ENCODE data around the gene UNC13D. TPM values are rescaled to one million over a fixed set of nuclear protein-coding genes. Genes with fewer than 3 reads are reported as not detected.

UNC13D gene
- total RNA-seq, 2 donors from 2014 or later = 25.9 to 35.0 TPM

GRCh38 chr17:75784473-75785015 is 59.7 kb downstream of the UNC13D start, which contains the start of gene UNK:
TSS of gene UNK (plus strand) at chr17:75784806. CDS start at chr17:75784881, 75 bp downstream.
- DNase-seq = peak; percentile 98
- Histone ChIP-seq H3K4me1 (peaks cover 7% of the 10 kb centered on the region), H3K36me3 (no peaks in the 10 kb centered on the region)

DNA sequence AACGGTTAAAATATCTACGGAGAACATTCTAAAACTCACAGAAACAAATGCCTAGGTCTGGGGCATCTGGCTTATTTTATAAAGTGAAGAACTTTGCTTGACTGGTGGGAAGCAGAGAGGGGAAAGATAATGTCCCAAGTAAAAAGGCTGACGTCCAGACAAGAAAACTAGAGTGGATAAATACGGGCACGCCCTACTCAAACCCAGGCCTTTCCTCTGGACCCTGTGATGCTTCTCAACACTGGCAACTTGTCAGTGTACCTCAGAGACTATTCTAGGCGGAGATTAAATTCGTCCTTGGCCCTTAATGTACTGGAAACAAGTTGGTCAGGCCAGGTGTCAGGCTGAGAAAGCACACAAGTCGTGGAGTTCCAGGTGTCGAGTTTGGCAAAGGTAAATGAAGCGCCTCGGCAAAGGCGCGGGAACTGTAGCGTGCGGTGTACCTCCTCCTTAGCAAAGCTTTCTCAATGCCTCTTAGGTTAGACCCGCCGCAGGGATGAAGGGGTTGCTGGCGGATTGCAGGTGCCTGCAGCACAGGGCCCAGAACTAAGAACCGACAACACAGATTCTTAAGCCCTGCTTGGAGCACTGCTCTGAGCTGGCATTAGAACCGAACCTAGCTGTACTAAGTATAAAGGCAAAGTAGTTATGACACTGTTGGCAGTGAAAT is 60.3 kb downstream of the UNC13D start:
- H3K9me3 ChIP-seq = no peaks in the 10 kb centered on the region
- intact Hi-C loops (cut with DNase I) = no loop called here
- no peak for TF ChIP-seq CTCF (IDR thresholded peaks at IDR 0.05)
- peak overlapping the region; percentile 60 to 72 for H3K9ac ChIP-seq (ENCODE audit: low read depth in 2 of 2, low read length in 2 of 2)
- no peak for DNase-seq
- peaks cover 7% of the 10 kb centered on the region for H3K4me1 ChIP-seq
- no peaks in the 10 kb centered on the region for H3K27me3 ChIP-seq
- H3K27ac ChIP-seq = peak overlapping the region; percentile 97
- peak overlapping the region; percentile 4 for H3K4me3 ChIP-seq
- H3K36me3 ChIP-seq = no peaks in the 10 kb centered on the region

More at GRCh38 chr17:75784473-75785015, 59.7 kb downstream of the UNC13D start, which contains the start of gene UNK:
- Histone ChIP-seq H3K9me3 (no peaks in the 10 kb centered on the region), H3K27me3 (no peaks in the 10 kb centered on the region), H3K9ac (ENCODE audit: low read depth in 2 of 2, low read length in 2 of 2) (peak within 1 kb of the TSS; percentile 60 to 86), H3K27ac (peak within 1 kb of the TSS; percentile 97), H3K4me3 (peak within 1 kb of the TSS; percentile 50)
- intact Hi-C loops (cut with DNase I) = no loop called here
- no peak for TF ChIP-seq CTCF (IDR thresholded peaks at IDR 0.05)

GRCh38 chr17:75783069-75783783 is 61.0 kb downstream of the UNC13D start:
- Histone ChIP-seq H3K27ac (peak overlapping the region; percentile 97), H3K4me3 (no peak overlapping the region), H3K9ac (ENCODE audit: low read depth in 2 of 2, low read length in 2 of 2) (peak overlapping the region in 1 of 2 donors; percentile 60), H3K27me3 (no peaks in the 10 kb centered on the region), H3K36me3 (no peaks in the 10 kb centered on the region), H3K4me1 (peaks cover 7% of the 10 kb centered on the region), H3K9me3 (no peaks in the 10 kb centered on the region)
- intact Hi-C loops (cut with DNase I) = no loop called here
- DNase-seq = no peak
- TF ChIP-seq CTCF (IDR thresholded peaks at IDR 0.05) = peak; percentile 56

DNA sequence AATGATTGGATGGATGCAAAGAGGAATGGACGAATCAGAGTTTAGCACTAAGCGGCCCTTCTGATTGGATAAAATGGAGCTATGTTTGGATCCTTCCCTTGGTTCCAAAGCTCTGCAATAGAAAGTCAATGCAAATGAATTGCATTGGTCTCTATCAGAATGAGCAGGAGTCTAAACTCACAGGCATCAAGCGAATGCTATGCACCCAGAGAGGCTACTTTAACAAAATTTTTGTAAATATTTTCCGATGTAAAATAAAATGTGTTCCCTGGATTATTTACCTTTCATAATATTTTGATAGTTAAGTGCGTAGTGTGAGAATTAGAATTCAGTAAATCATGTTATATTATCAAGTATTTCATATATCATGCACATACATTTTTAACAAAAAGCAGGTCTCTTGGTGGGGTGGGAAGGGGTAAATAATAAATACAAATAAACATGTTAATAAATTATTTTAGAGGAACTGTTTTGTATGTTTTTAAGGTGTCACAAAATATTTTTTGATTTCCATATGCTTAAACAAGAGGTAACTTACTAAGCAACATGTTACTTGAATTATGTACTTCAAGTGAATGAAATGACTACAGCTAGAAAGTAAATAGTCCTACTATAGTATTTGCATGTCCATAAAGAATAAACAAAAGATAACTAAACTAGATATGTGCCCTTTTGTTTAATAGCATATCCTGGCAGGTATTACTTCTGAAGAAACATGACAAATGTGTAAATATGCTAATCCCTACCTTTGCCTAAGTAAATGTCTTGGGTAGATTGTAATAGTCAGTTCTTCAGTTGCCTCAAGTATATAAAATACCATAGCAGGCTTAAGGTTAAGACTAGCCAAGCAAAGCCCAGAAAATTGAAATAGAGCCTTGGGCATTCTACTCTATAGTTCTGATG is 64.0 kb downstream of the UNC13D start:
- no peak overlapping the region for H3K4me3 ChIP-seq
- peak overlapping the region; percentile 4 for H3K27ac ChIP-seq
- no peaks in the 10 kb centered on the region for H3K4me1 ChIP-seq
- H3K9ac ChIP-seq (ENCODE audit: low read depth in 2 of 2, low read length in 2 of 2) = peak overlapping the region in 1 of 2 donors; percentile 90
- intact Hi-C loops (cut with DNase I) = no loop called here
- no peaks in the 10 kb centered on the region for H3K9me3 ChIP-seq
- no peaks in the 10 kb centered on the region for H3K27me3 ChIP-seq
- H3K36me3 ChIP-seq = no peaks in the 10 kb centered on the region
- TF ChIP-seq CTCF (IDR thresholded peaks at IDR 0.05) = no peak
- DNase-seq = no peak

All from colonic mucosa (tissue), 4 donors.